A549 (cell line): ENCODE measurements around the gene KRTAP11-1. TPM values are rescaled to one million over a fixed set of nuclear protein-coding genes. Genes with fewer than 3 reads are reported as not detected.
A peak's percentile ranks its signal among the peaks of the same experiment; 100 is the strongest.

ENCODE experiments used
- ATAC-seq, 2 experiments: fragments of 200-7000 bp in 1 of 2; fragments of >200 bp in 1 of 2; cut with Nextera tagmentation in 1 of 2; cut with Tn5 transposase in 1 of 2; 3 replicates each; pipeline versions ENCODE4 v1.8.0 to v1.9.1; 2018 to 2020; ENCODE audit warnings: mild to moderate bottlenecking in 1 of 2, moderate library complexity in 1 of 2
- CTCF ChIA-PET: fragments of 300-600 bp; sonication (Branson Sonifier 250); formaldehyde crosslinking; extraction: SDS; loops from one replicate; lab custom pipeline; 2021; ENCODE audit warnings: antibody characterized with exemption, inconsistent platforms; lab: Yijun Ruan, JAX
- POLR2A ChIA-PET: fragments of 350-600 bp; formaldehyde crosslinking; extraction: SDS; loops from one replicate; lab custom pipeline; 2021; ENCODE audit warnings: antibody characterized with exemption, inconsistent platforms; lab: Yijun Ruan, JAX
- DNase-seq, 2 experiments: peaks; one replicate each; pipeline versions ENCODE4 v3.0.0 to v3.0.0-alpha.2; 2011 to 2016; ENCODE audit warnings: low read depth in 1 of 2, low spot score in 1 of 2
- FAIRE-seq: peaks from 2 replicates; lab custom pipeline; 2011; peaks lifted over from hg19 to GRCh38; lab: Jason Lieb, UNC
- H3K27ac ChIP-seq, 2 experiments: fragments of >200 bp; sonication (Bioruptor Twin); formaldehyde crosslinking; 3 replicates each; pipeline ENCODE4 v1.5.1; 2016 to 2017
- H3K4me1 ChIP-seq: fragments of >200 bp; sonication (Bioruptor Twin); formaldehyde crosslinking; 3 replicates; pipeline ENCODE4 v1.6.1; 2016
- H3K4me2 ChIP-seq: fragments of >200 bp; sonication (Bioruptor Twin); formaldehyde crosslinking; 3 replicates; pipeline ENCODE4 v1.6.1; 2016
- H3K4me3 ChIP-seq: fragments of >200 bp; sonication (Bioruptor Twin); formaldehyde crosslinking; 3 replicates; pipeline ENCODE4 v1.5.1; 2016
- H3K9me3 ChIP-seq: fragments of >200 bp; sonication (Bioruptor Twin); formaldehyde crosslinking; 3 replicates; pipeline ENCODE4 v1.6.1; 2016
- BCL3 ChIP-seq: fragments of >200 bp; sonication (Bioruptor Twin); formaldehyde crosslinking; IDR thresholded peaks from 3 replicates; pipeline ENCODE4 v1.6.1; 2016
- CTCF ChIP-seq: fragments of >200 bp; sonication (Bioruptor Twin); formaldehyde crosslinking; IDR thresholded peaks from 3 replicates; pipeline ENCODE4 v1.5.1; 2016
- HEYL ChIP-seq: fragments of 250-450 bp; sonication (Bioruptor Pico); IDR thresholded peaks from 2 replicates; pipeline ENCODE4 v1.8.0; 2021; ENCODE audit warnings: mild to moderate bottlenecking, moderate library complexity
- MAFK ChIP-seq: fragments of 450-650 bp; IDR thresholded peaks from 2 replicates; pipeline ENCODE4 v1.6.1; 2014; ENCODE audit not compliant: partially characterized antibody
- NFE2L2 ChIP-seq: fragments of 150-350 bp; conservative IDR thresholded peaks from 2 replicates; pipeline ENCODE4 v1.6.1; 2014; ENCODE audit warnings: low read length
- NR3C1 ChIP-seq: fragments of >200 bp; sonication (Bioruptor Twin); formaldehyde crosslinking; IDR thresholded peaks from 3 replicates; pipeline ENCODE4 v1.6.1; 2017
- PBX3 ChIP-seq: IDR thresholded peaks from 2 replicates; pipeline ENCODE4 v1.6.1; 2012
- RNF2 ChIP-seq: fragments of 200-600 bp; sonication (generic); IDR thresholded peaks from 2 replicates; pipeline ENCODE4 v1.6.1; 2016; ENCODE audit warnings: low read depth, mild to moderate bottlenecking, antibody characterized with exemption, moderate library complexity, borderline replicate concordance
- WGBS: methylation state at CpG from one replicate; pipeline ENCODE4 v1.1.6; 2017; ENCODE audit errors: missing lambda C conversion rate; 5-methylcytosine and 5-hydroxymethylcytosine counted together
- polyA plus RNA-seq, 4 experiments: library from polyadenylated mRNA; depleted of rRNA in 3 of 4; stranded (reverse); fragments of >200 nt; fragmentation: RNase III in 1 of 4; extraction: RNeasy Plus Mini Kit Qiagen cat#74134 plus additional on column Dnase treatment in 1 of 4; gene quantifications; 2 replicates in 3 of 4; 3 replicates in 1 of 4; pipeline ENCODE4 v1.2.3, GENCODE V29; 2011 to 2017

KRTAP11-1 gene
- polyA plus RNA-seq, 2 of the 4 experiments (the other 2 are of a cell fraction): not detected

GRCh38 chr21:30831194-30831765 lies 50.1 kb downstream of the KRTAP11-1 start:
- peak in 1 of 2 experiments; percentile 9 for DNase-seq
- no peak for FAIRE-seq
- TF ChIP-seq MAFK (no peak), RNF2 (no peak), CTCF (peak; percentile 8; the same call in 1 of the 3 replicates), NFE2L2 (no peak), HEYL (CRISPR knock-in tag) (no peak), BCL3 (no peak), NR3C1 (no peak), PBX3 (no peak)
- ChIA-PET POLR2A (no interaction called here), CTCF (interaction anchor here (0.6 to 1.2 kb wide), 2 partner anchors 11 to 12 kb away, joined by 3 read pairs; no protein-coding TSS in a partner anchor)
- H3K9me3 ChIP-seq: no peaks in the 10 kb centered on the region
- no peak overlapping the region for H3K27ac ChIP-seq
- no peaks in the 10 kb centered on the region for H3K4me1 ChIP-seq
- ATAC-seq: no peak
- WGBS: 27% methylated on average over 6 of the region's 6 CpGs
- H3K4me3 ChIP-seq: no peak overlapping the region
- H3K4me2 ChIP-seq: no peak overlapping the region

Other genes starting within 250 kb of the KRTAP11-1 start
- not detected in 2 replicates for gene KRTAP20-2, start 246.4 kb downstream of the KRTAP11-1 start, polyA plus RNA-seq (2011; rRNA removed)
- not detected in 3 replicates for gene KRTAP20-2, start 246.4 kb downstream of the KRTAP11-1 start, polyA plus RNA-seq (2017; fragmentation: RNase III; extraction: RNeasy Plus Mini Kit Qiagen cat#74134 plus additional on column Dnase treatment)
- not detected in 2 replicates for gene KRTAP20-3, start 238.7 kb downstream of the KRTAP11-1 start, polyA plus RNA-seq (2011; rRNA removed)
- gene KRTAP20-3, start 238.7 kb downstream of the KRTAP11-1 start, polyA plus RNA-seq (2017; fragmentation: RNase III; extraction: RNeasy Plus Mini Kit Qiagen cat#74134 plus additional on column Dnase treatment): not detected in 3 replicates
- not detected in 2 replicates for gene KRTAP21-3, start 162.8 kb downstream of the KRTAP11-1 start, polyA plus RNA-seq (2011; rRNA removed)
- not detected in 3 replicates for gene KRTAP21-3, start 162.8 kb downstream of the KRTAP11-1 start, polyA plus RNA-seq (2017; fragmentation: RNase III; extraction: RNeasy Plus Mini Kit Qiagen cat#74134 plus additional on column Dnase treatment)
- not detected in 2 replicates for gene KRTAP21-2, start 134.3 kb downstream of the KRTAP11-1 start, polyA plus RNA-seq (2011; rRNA removed)
- not detected in 3 replicates for gene KRTAP21-2, start 134.3 kb downstream of the KRTAP11-1 start, polyA plus RNA-seq (2017; fragmentation: RNase III; extraction: RNeasy Plus Mini Kit Qiagen cat#74134 plus additional on column Dnase treatment)
- gene KRTAP21-1, start 126.2 kb downstream of the KRTAP11-1 start, polyA plus RNA-seq (2011; rRNA removed): not detected in 2 replicates
- gene KRTAP21-1, start 126.2 kb downstream of the KRTAP11-1 start, polyA plus RNA-seq (2017; fragmentation: RNase III; extraction: RNeasy Plus Mini Kit Qiagen cat#74134 plus additional on column Dnase treatment): not detected in 3 replicates
- not detected in 2 replicates for gene KRTAP8-1, start 68.3 kb downstream of the KRTAP11-1 start, polyA plus RNA-seq (2011; rRNA removed)
- gene KRTAP8-1, start 68.3 kb downstream of the KRTAP11-1 start, polyA plus RNA-seq (2017; fragmentation: RNase III; extraction: RNeasy Plus Mini Kit Qiagen cat#74134 plus additional on column Dnase treatment): not detected in 3 replicates
- not detected in 2 replicates for gene KRTAP7-1, start 51.8 kb downstream of the KRTAP11-1 start, polyA plus RNA-seq (2011; rRNA removed)
- not detected in 3 replicates for gene KRTAP7-1, start 51.8 kb downstream of the KRTAP11-1 start, polyA plus RNA-seq (2017; fragmentation: RNase III; extraction: RNeasy Plus Mini Kit Qiagen cat#74134 plus additional on column Dnase treatment)
- gene KRTAP19-8, start 156.9 kb upstream of the KRTAP11-1 start, polyA plus RNA-seq (2011; rRNA removed): not detected in 2 replicates
- gene KRTAP19-8, start 156.9 kb upstream of the KRTAP11-1 start, polyA plus RNA-seq (2017; fragmentation: RNase III; extraction: RNeasy Plus Mini Kit Qiagen cat#74134 plus additional on column Dnase treatment): not detected in 3 replicates